ENCODE results near the gene ADH1B. TPM values are rescaled to one million over a fixed set of nuclear protein-coding genes. Genes with fewer than 3 reads are reported as not detected.
"Not testable (repeated sequence)": the region's sequence is repeated elsewhere in the genome, so short reads cannot be mapped to it uniquely, and the experiment has no call there.

Gene ADH1B
- total RNA-seq, 1 experiment from 2014 or later = 1.8 TPM

DNA sequence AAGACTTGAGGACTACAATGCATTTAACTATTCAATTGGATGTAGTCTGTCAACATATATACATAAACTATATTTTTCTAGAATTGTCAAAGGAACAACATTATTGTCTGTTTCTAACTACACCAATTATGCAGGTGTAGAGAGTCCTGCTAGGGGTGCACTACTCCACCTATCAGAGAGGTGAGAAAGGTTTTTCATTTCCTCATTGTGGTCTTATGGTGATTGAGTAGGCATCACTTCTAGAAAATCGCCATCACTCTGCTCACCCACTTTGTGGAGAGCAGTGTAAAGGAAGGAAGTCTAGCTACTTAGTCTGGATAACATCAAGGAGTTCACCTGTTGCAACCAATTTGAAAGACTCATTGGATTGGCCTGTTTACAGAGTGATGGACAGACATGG lies 35.8 kb upstream of the ADH1B start:
- CTCF ChIA-PET = no interaction called here
- Histone ChIP-seq H3K36me3 (ENCODE audit: control insufficient read depth in 1 of 2, insufficient read depth in 2 of 2, low read length in 2 of 2) (no peaks in the 10 kb centered on the region), H3K27me3 (ENCODE audit: insufficient read depth, low read length) (no peaks in the 10 kb centered on the region), H3K4me1 (ENCODE audit: control insufficient read depth in 1 of 2, insufficient read depth in 2 of 2, low read length in 2 of 2) (no peaks in the 10 kb centered on the region), H4K20me1 (ENCODE audit: insufficient read depth) (no peaks in the 10 kb centered on the region), H3K27ac (ENCODE audit: low read depth, low read length) (no peak overlapping the region), H3K4me2 (ENCODE audit: low read length) (no peak overlapping the region), H3K79me2 (ENCODE audit: insufficient read depth, low read length) (no peaks in the 10 kb centered on the region), H3K9me3 (ENCODE audit: control insufficient read depth in 1 of 2, insufficient read depth in 1 of 2, low read depth in 1 of 2, low read length in 2 of 2) (no peaks in the 10 kb centered on the region), H3K9me2 (ENCODE audit: insufficient read depth) (no peaks in the 10 kb centered on the region), H2AFZ (ENCODE audit: low read depth, low read length, poor library complexity, severe bottlenecking) (no peak overlapping the region), H3K9ac (ENCODE audit: low read length) (no peak overlapping the region), H3K4me3 (replicated peaks in 1 of 2; ENCODE audit: low read depth in 1 of 2, low read length in 2 of 2) (no peak overlapping the region)
- POLR2A ChIA-PET = no interaction called here
- BruUV-seq (replicated peaks) = no TSS peak
- ATAC-seq (no peak), DNase-seq (ENCODE audit: low read depth, low spot score) (no peak)
- intact Hi-C loops (cut with micrococcal nuclease) = no loop called here
- RAD21 ChIA-PET (ENCODE audit: low non-redundant PET in 1 of 2, low total read pairs in 2 of 2, uncharacterized antibody in 2 of 2, unreplicated experiment in 2 of 2) = no interaction called here
- TF ChIP-seq TCF7L2 (IDR thresholded peaks at IDR 0.05; ENCODE audit: borderline replicate concordance, extremely low read depth, insufficient read depth, insufficient read length) (no peak), EZH2 (IDR thresholded peaks at IDR 0.05) (no peak), ELF1 (IDR thresholded peaks at IDR 0.05; ENCODE audit: borderline replicate concordance, low read depth) (no peak), CBX3 (IDR thresholded peaks at IDR 0.05; ENCODE audit: low read depth) (no peak), EZH2phosphoT487 (IDR thresholded peaks at IDR 0.05; ENCODE audit: borderline replicate concordance) (no peak), JUND (IDR thresholded peaks at IDR 0.05) (no peak), YY1 (IDR thresholded peaks at IDR 0.05; ENCODE audit: extremely low read depth, insufficient replicate concordance, low read depth, low read length) (no peak), EGR1 (IDR thresholded peaks at IDR 0.05; ENCODE audit: low read depth) (no peak), SRF (IDR thresholded peaks at IDR 0.05; ENCODE audit: low read depth) (no peak)
- TF ChIP-seq, protein P1, sequence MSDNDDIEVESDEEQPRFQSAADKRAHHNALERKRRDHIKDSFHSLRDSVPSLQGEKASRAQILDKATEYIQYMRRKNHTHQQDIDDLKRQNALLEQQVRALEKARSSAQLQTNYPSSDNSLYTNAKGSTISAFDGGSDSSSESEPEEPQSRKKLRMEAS (IDR thresholded peaks at IDR 0.05) = no peak

DNA sequence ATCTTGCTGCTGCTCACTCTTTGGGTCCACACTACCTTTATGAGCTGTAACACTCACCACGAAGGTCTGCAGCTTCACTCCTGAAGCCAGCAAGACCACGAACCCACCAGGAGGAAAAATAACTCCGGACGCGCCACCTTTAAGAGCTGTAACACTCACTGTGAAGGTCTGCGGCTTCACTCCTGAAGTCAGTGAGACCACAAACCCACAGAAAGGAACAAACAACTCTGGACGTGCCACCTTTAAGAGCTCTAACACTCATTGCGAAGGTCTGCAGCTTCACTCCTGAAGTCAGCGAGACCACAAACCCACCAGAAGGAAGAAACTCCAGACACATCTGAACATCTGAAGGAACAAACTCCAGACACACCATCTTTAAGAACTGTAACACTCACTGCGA lies 34.9 kb upstream of the ADH1B start:
- H3K27me3 ChIP-seq (ENCODE audit: insufficient read depth, low read length); H2AFZ ChIP-seq (ENCODE audit: low read depth, low read length, poor library complexity, severe bottlenecking); CTCF ChIA-PET; BruUV-seq (replicated peaks); RAD21 ChIA-PET (ENCODE audit: low non-redundant PET in 1 of 2, low total read pairs in 2 of 2, uncharacterized antibody in 2 of 2, unreplicated experiment in 2 of 2); H3K9me2 ChIP-seq (ENCODE audit: insufficient read depth); H3K4me1 ChIP-seq (ENCODE audit: control insufficient read depth in 1 of 2, insufficient read depth in 2 of 2, low read length in 2 of 2); H3K79me2 ChIP-seq (ENCODE audit: insufficient read depth, low read length); H3K9ac ChIP-seq (ENCODE audit: low read length); DNase-seq (ENCODE audit: low read depth, low spot score); ATAC-seq; H3K36me3 ChIP-seq (ENCODE audit: control insufficient read depth in 1 of 2, insufficient read depth in 2 of 2, low read length in 2 of 2); H3K4me2 ChIP-seq (ENCODE audit: low read length); H3K4me3 ChIP-seq (replicated peaks in 1 of 2; ENCODE audit: low read depth in 1 of 2, low read length in 2 of 2); H3K27ac ChIP-seq (ENCODE audit: low read depth, low read length); POLR2A ChIA-PET; intact Hi-C loops (cut with micrococcal nuclease); H4K20me1 ChIP-seq (ENCODE audit: insufficient read depth); H3K9me3 ChIP-seq (ENCODE audit: control insufficient read depth in 1 of 2, insufficient read depth in 1 of 2, low read depth in 1 of 2, low read length in 2 of 2): not testable (repeated sequence)

All from HCT116 (cell line).